Limb (tissue), 2 donors: Measurements from ENCODE around the gene PAX7.

Experiments used
- DNase-seq, 2 donors: peaks; one replicate each; pipeline ENCODE4 v3.0.0-alpha.2; 2016; ENCODE audit errors: extremely low spot score in 2 of 2

PAX7 gene

GRCh38 chr1:18618546-18619466, 11.8 kb upstream of the PAX7 start:
- no peak for DNase-seq

GRCh38 chr1:18619467-18619835, 11.2 kb upstream of the PAX7 start:
- no peak for DNase-seq

- DNase-seq = no peak
Measured at GRCh38 chr1:18628511-18628910, 2.1 kb upstream of the PAX7 start.

- DNase-seq = no peak
Measured at GRCh38 chr1:18629659-18630510, 761 bp upstream of the PAX7 start.

- DNase-seq = peak in 1 of 2 donors; percentile 67
Measured at GRCh38 chr1:18631496-18632217, 1.0 kb downstream of the PAX7 start.

- no peak for DNase-seq
Measured at GRCh38 chr1:18632218-18632588, 1.6 kb downstream of the PAX7 start.

GRCh38 chr1:18632783-18633421, 2.3 kb downstream of the PAX7 start:
- DNase-seq = peak in 1 of 2 donors; percentile 71

GRCh38 chr1:18633422-18634155, 2.9 kb downstream of the PAX7 start:
- peak in 1 of 2 donors; percentile 56 for DNase-seq

- peak in 1 of 2 donors; percentile 41 for DNase-seq
Measured at GRCh38 chr1:18634276-18634675, 3.6 kb downstream of the PAX7 start.

- no peak for DNase-seq
Measured at GRCh38 chr1:18635070-18635577, 4.5 kb downstream of the PAX7 start.

- DNase-seq = peak in 1 of 2 donors; percentile 60
Measured at GRCh38 chr1:18635891-18636595, 5.4 kb downstream of the PAX7 start.

- DNase-seq = no peak
Measured at GRCh38 chr1:18636596-18637508, 6.2 kb downstream of the PAX7 start.

- no peak for DNase-seq
Measured at GRCh38 chr1:18637511-18637960, 6.9 kb downstream of the PAX7 start.

- no peak for DNase-seq
Measured at GRCh38 chr1:18637962-18638834, 7.6 kb downstream of the PAX7 start.

- DNase-seq = no peak
Measured at GRCh38 chr1:18638835-18639364, 8.3 kb downstream of the PAX7 start.

GRCh38 chr1:18639368-18640055, 8.9 kb downstream of the PAX7 start:
- DNase-seq = no peak
